ENCODE data around the gene CNGA3.

The CNGA3 gene

GRCh38 chr2:98378196-98378595 is 31.9 kb downstream of the CNGA3 start:
- ATAC-seq: no peak
- DNase-seq: no peak

GRCh38 chr2:98378901-98379300 is 32.6 kb downstream of the CNGA3 start:
- DNase-seq (no peak), ATAC-seq (no peak)

GRCh38 chr2:98379311-98380202 is 33.3 kb downstream of the CNGA3 start:
- DNase-seq: no peak
- ATAC-seq: no peak

GRCh38 chr2:98380203-98380535 is 33.9 kb downstream of the CNGA3 start:
- DNase-seq (no peak), ATAC-seq (no peak)

- ATAC-seq: no peak
These were observed 35.2 kb downstream of the CNGA3 start for GRCh38 chr2:98381494-98381893.

GRCh38 chr2:98382086-98382485 is 35.8 kb downstream of the CNGA3 start:
- DNase-seq (no peak), ATAC-seq (no peak)

More at GRCh38 chr2:98381494-98381893, 35.2 kb downstream of the CNGA3 start:
- no peak for DNase-seq

- ATAC-seq (no peak), DNase-seq (no peak)
These were observed 36.5 kb downstream of the CNGA3 start for GRCh38 chr2:98382739-98383138.

- ATAC-seq (no peak), DNase-seq (no peak)
These were observed 36.9 kb downstream of the CNGA3 start for GRCh38 chr2:98383166-98383565.

- DNase-seq (peak; percentile 79), ATAC-seq (peak; percentile 55)
These were observed 38.9 kb downstream of the CNGA3 start for GRCh38 chr2:98385050-98385699.

GRCh38 chr2:98387478-98387877 is 41.2 kb downstream of the CNGA3 start:
- ATAC-seq (no peak), DNase-seq (no peak)

- no peak for ATAC-seq
- no peak for DNase-seq
These were observed 41.8 kb downstream of the CNGA3 start for GRCh38 chr2:98388081-98388480.

- ATAC-seq: no peak
- no peak for DNase-seq
These were observed 42.5 kb downstream of the CNGA3 start for GRCh38 chr2:98388601-98389250.

GRCh38 chr2:98389251-98389605 is 43.0 kb downstream of the CNGA3 start:
- ATAC-seq (no peak), DNase-seq (no peak)

GRCh38 chr2:98390571-98391476 is 44.6 kb downstream of the CNGA3 start:
- no peak for ATAC-seq
- DNase-seq: no peak

- no peak for DNase-seq
- no peak for ATAC-seq
These were observed 45.5 kb downstream of the CNGA3 start for GRCh38 chr2:98391581-98392270.

GRCh38 chr2:98393354-98393753 is 47.1 kb downstream of the CNGA3 start:
- ATAC-seq (no peak), DNase-seq (no peak)

GRCh38 chr2:98394595-98395153 is 48.4 kb downstream of the CNGA3 start:
- ATAC-seq (no peak), DNase-seq (no peak)

- DNase-seq: no peak
- ATAC-seq: no peak
These were observed 49.7 kb downstream of the CNGA3 start for GRCh38 chr2:98395977-98396376.

GRCh38 chr2:98396745-98397355 is 50.6 kb downstream of the CNGA3 start:
- no peak for ATAC-seq
- DNase-seq: no peak

GRCh38 chr2:98399140-98399539 is 52.9 kb downstream of the CNGA3 start:
- ATAC-seq: no peak

GRCh38 chr2:98403878-98404277 is 57.6 kb downstream of the CNGA3 start:
- no peak for DNase-seq
- no peak for ATAC-seq

More at GRCh38 chr2:98399140-98399539, 52.9 kb downstream of the CNGA3 start:
- no peak for DNase-seq
